ENCODE data around the gene PIK3R5.

GRCh38 chr17:8967861-8968260 lies 2.4 kb upstream of the PIK3R5 start:
- TF ChIP-seq SMC3 (IDR thresholded peaks at IDR 0.05) (no peak), POLR2A (IDR thresholded peaks at IDR 0.05; ENCODE audit: low read length) (no peak), ELK1 (IDR thresholded peaks at IDR 0.05; ENCODE audit: low read depth, low read length) (no peak), HDAC2 (IDR thresholded peaks at IDR 0.05) (no peak), CTCF (IDR thresholded peaks at IDR 0.05) (no peak), MAX (IDR thresholded peaks at IDR 0.05) (no peak), EP300 (IDR thresholded peaks at IDR 0.05) (no peak), NR3C1 (IDR thresholded peaks at IDR 0.05) (no peak), CHD2 (IDR thresholded peaks at IDR 0.05; ENCODE audit: low read length, partially characterized antibody) (no peak), MAFK (IDR thresholded peaks at IDR 0.05; ENCODE audit: partially characterized antibody) (no peak), CEBPB (IDR thresholded peaks at IDR 0.05) (no peak)

Data from A549 (cell line).